Measurements from ENCODE around the gene CLEC1B. TPM values are rescaled to one million over a fixed set of nuclear protein-coding genes. Genes with fewer than 3 reads are reported as not detected.

CLEC1B gene
- total RNA-seq, 8 experiments from 2014 or later, result 0.31 TPM; not detected in 7

Other genes with a start within 250 kb of the CLEC1B start
- gene CD69, start 238.2 kb downstream of the CLEC1B start, total RNA-seq, result 1 to 10 TPM in 2 of 8 experiments, under 1 TPM in 4, not detected in 2; 0.20 to 1.4 (median 0.86) TPM
- gene KLRF1, start 171.6 kb downstream of the CLEC1B start, total RNA-seq, result 1 to 10 TPM in 2 of 8 experiments, under 1 TPM in 3, not detected in 3; 0.11 to 3.5 (median 0.38) TPM
- 10 to 100 TPM in 3 of 8 experiments, 1 to 10 TPM in 1, under 1 TPM in 2, not detected in 2; 0.05 to 91.0 (median 22.7) TPM for gene CLEC2B, start 129.8 kb downstream of the CLEC1B start, total RNA-seq
- gene KLRF2, start 117.6 kb downstream of the CLEC1B start, total RNA-seq, result not detected
- gene CLEC2A, start 66.8 kb downstream of the CLEC1B start, total RNA-seq, result 10 to 100 TPM in 1 of 8 experiments, under 1 TPM in 2, not detected in 5; 0.38 to 36.7 (median 0.85) TPM
- gene CLEC12A, start 27.7 kb downstream of the CLEC1B start, total RNA-seq, result under 1 TPM in 3 of 8 experiments, not detected in 5; 0.20 to 0.71 (median 0.37) TPM
- under 1 TPM in 4 of 8 experiments, not detected in 4; 0.05 to 0.28 (median 0.21) TPM for gene CLEC12B, start 11.5 kb upstream of the CLEC1B start, total RNA-seq
- under 1 TPM in 4 of 8 experiments, not detected in 4; 0.13 to 0.93 (median 0.39) TPM for gene CLEC9A, start 31.6 kb upstream of the CLEC1B start, total RNA-seq
- 10 to 100 TPM in 1 of 8 experiments, 1 to 10 TPM in 2, under 1 TPM in 4, not detected in 1; 0.18 to 24.9 (median 0.66) TPM for gene CLEC1A, start 99.9 kb upstream of the CLEC1B start, total RNA-seq
- gene CLEC7A, start 131.1 kb upstream of the CLEC1B start, total RNA-seq, result 1 to 10 TPM in 1 of 8 experiments, under 1 TPM in 4, not detected in 3; 0.14 to 1.3 (median 0.63) TPM
- gene OLR1, start 173.0 kb upstream of the CLEC1B start, total RNA-seq, result 1 to 10 TPM in 1 of 8 experiments, under 1 TPM in 1, not detected in 6; 0.47 to 1.4 TPM
- under 1 TPM in 3 of 8 experiments, not detected in 5; 0.14 to 0.32 (median 0.28) TPM for gene TMEM52B, start 179.9 kb upstream of the CLEC1B start, total RNA-seq
- gene GABARAPL1, start 213.8 kb upstream of the CLEC1B start, total RNA-seq, result 100 to 1,000 TPM in 5 of 8 experiments, 10 to 100 TPM in 3; 82.0 to 245 (median 106) TPM

All from motor neuron (in vitro differentiated cells).